ENCODE data around the gene SLC39A11.

SLC39A11 gene

GRCh38 chr17:72870367-72870985, 222.0 kb downstream of the SLC39A11 start:
- DNase-seq (ENCODE audit: low read depth, low spot score): no peak

- no peak for DNase-seq (ENCODE audit: low read depth, low spot score)
These were observed 222.9 kb downstream of the SLC39A11 start for GRCh38 chr17:72869630-72870029.

- DNase-seq (ENCODE audit: low read depth, low spot score): no peak
These were observed 226.5 kb downstream of the SLC39A11 start for GRCh38 chr17:72865954-72866353.

- DNase-seq (ENCODE audit: low read depth, low spot score): no peak
These were observed 228.8 kb downstream of the SLC39A11 start for GRCh38 chr17:72863526-72864211.

GRCh38 chr17:72862276-72862999, 230.1 kb downstream of the SLC39A11 start:
- DNase-seq (ENCODE audit: low read depth, low spot score): no peak

GRCh38 chr17:72861811-72862210, 230.7 kb downstream of the SLC39A11 start:
- no peak for DNase-seq (ENCODE audit: low read depth, low spot score)

- DNase-seq (ENCODE audit: low read depth, low spot score): no peak
These were observed 231.7 kb downstream of the SLC39A11 start for GRCh38 chr17:72860778-72861177.

- DNase-seq (ENCODE audit: low read depth, low spot score): no peak
These were observed 233.5 kb downstream of the SLC39A11 start for GRCh38 chr17:72858826-72859495.

- no peak for DNase-seq (ENCODE audit: low read depth, low spot score)
These were observed 238.8 kb downstream of the SLC39A11 start for GRCh38 chr17:72853440-72854415.

- DNase-seq (ENCODE audit: low read depth, low spot score): no peak
These were observed 240.1 kb downstream of the SLC39A11 start for GRCh38 chr17:72852277-72852938.

GRCh38 chr17:72850410-72851118, 241.9 kb downstream of the SLC39A11 start:
- no peak for DNase-seq (ENCODE audit: low read depth, low spot score)

- DNase-seq (ENCODE audit: low read depth, low spot score): no peak
These were observed 246.1 kb downstream of the SLC39A11 start for GRCh38 chr17:72846399-72846798.

GRCh38 chr17:72843591-72843990, 248.9 kb downstream of the SLC39A11 start:
- no peak for DNase-seq (ENCODE audit: low read depth, low spot score)

GRCh38 chr17:72840019-72840418, 252.5 kb downstream of the SLC39A11 start:
- DNase-seq (ENCODE audit: low read depth, low spot score): no peak

GRCh38 chr17:72839131-72839725, 253.3 kb downstream of the SLC39A11 start:
- DNase-seq (ENCODE audit: low read depth, low spot score): no peak

- no peak for DNase-seq (ENCODE audit: low read depth, low spot score)
These were observed 253.9 kb downstream of the SLC39A11 start for GRCh38 chr17:72838581-72838980.

GRCh38 chr17:72838068-72838467, 254.4 kb downstream of the SLC39A11 start:
- no peak for DNase-seq (ENCODE audit: low read depth, low spot score)

GRCh38 chr17:72837335-72837734, 255.2 kb downstream of the SLC39A11 start:
- DNase-seq (ENCODE audit: low read depth, low spot score): no peak

GRCh38 chr17:72833128-72833765, 259.2 kb downstream of the SLC39A11 start:
- no peak for DNase-seq (ENCODE audit: low read depth, low spot score)
